Fibroblast of lung (primary cell): ENCODE measurements around the gene GSG1L. TPM values are rescaled to one million over a fixed set of nuclear protein-coding genes. Genes with fewer than 3 reads are reported as not detected.

Experiments used
- DNase-seq, 2 donors: peaks; one replicate each; pipeline versions ENCODE4 v3.0.0 to v3.0.0-alpha.2; 2010; ENCODE audit warnings: low read depth in 2 of 2
- H2AFZ ChIP-seq: 2 replicates; pipeline ENCODE4 v1.5.1; 2012; ENCODE audit warnings: low read length, control low read depth, inconsistent platforms
- H3K27ac ChIP-seq: 2 replicates; pipeline ENCODE4 v1.5.1; 2011; ENCODE audit warnings: low read length, control low read depth; ENCODE audit not compliant: insufficient read depth
- H3K27me3 ChIP-seq: 2 replicates; pipeline ENCODE4 v1.5.1; 2011; ENCODE audit warnings: mild to moderate bottlenecking, low read length; ENCODE audit not compliant: control insufficient read depth, insufficient read depth
- H3K36me3 ChIP-seq: 2 replicates; pipeline ENCODE4 v1.5.1; 2011; ENCODE audit warnings: low read length; ENCODE audit not compliant: control insufficient read depth, insufficient read depth
- H3K4me1 ChIP-seq: 2 replicates; pipeline ENCODE4 v1.5.1; 2011; ENCODE audit warnings: low read length; ENCODE audit not compliant: control insufficient read depth, insufficient read depth; ENCODE audit errors: extremely low read depth
- H3K4me2 ChIP-seq: 2 replicates; pipeline ENCODE4 v1.5.1; 2011; ENCODE audit warnings: low read length, control low read depth; ENCODE audit not compliant: insufficient read depth; ENCODE audit errors: extremely low read depth
- H3K4me3 ChIP-seq, 4 experiments: fragments of 200-600 bp in 1 of 4; sonication (generic) in 1 of 4; replicated peaks in 1 of 4; 2 replicates each; pipeline ENCODE4 v1.5.1; 2011 to 2016; ENCODE audit warnings: low read length in 4 of 4, low read depth in 3 of 4, mild to moderate bottlenecking in 3 of 4, control low read depth in 2 of 4, inconsistent platforms in 1 of 4, mixed read lengths in 1 of 4; ENCODE audit not compliant: insufficient read depth in 1 of 4; ENCODE audit errors: control extremely low read depth in 1 of 4
- H3K79me2 ChIP-seq: 2 replicates; pipeline ENCODE4 v1.5.1; 2012; ENCODE audit warnings: mild to moderate bottlenecking, low read length, inconsistent platforms; ENCODE audit not compliant: control insufficient read depth, insufficient read depth
- H3K9ac ChIP-seq: 2 replicates; pipeline ENCODE4 v1.5.1; 2011; ENCODE audit warnings: mild to moderate bottlenecking, low read length, control low read depth; ENCODE audit not compliant: insufficient read depth
- H3K9me3 ChIP-seq: 2 replicates; pipeline ENCODE4 v1.5.1; 2012; ENCODE audit warnings: low read depth, low read length; ENCODE audit not compliant: control insufficient read depth, insufficient read depth
- H4K20me1 ChIP-seq: 2 replicates; pipeline ENCODE4 v1.5.1; 2011; ENCODE audit warnings: low read length; ENCODE audit not compliant: control insufficient read depth, insufficient read depth; ENCODE audit errors: extremely low read depth
- CTCF ChIP-seq, 2 donors: IDR thresholded peaks in 1 of 2; conservative IDR thresholded peaks in 1 of 2; 1 replicate in 1 of 2; 2 replicates in 1 of 2; pipeline ENCODE4 v1.5.1; 2011 to 2012; ENCODE audit warnings: low read length in 2 of 2, control low read depth in 1 of 2, inconsistent platforms in 1 of 2, low read depth in 1 of 2, mild to moderate bottlenecking in 1 of 2
- EZH2 ChIP-seq: IDR thresholded peaks from 2 replicates; pipeline ENCODE4 v1.5.1; 2012; ENCODE audit warnings: low read length, control low read depth, mild to moderate bottlenecking; ENCODE audit errors: missing control alignments
- polyA plus RNA-seq, 2 donors: library from polyadenylated mRNA; depleted of rRNA in 1 of 2; stranded (reverse) in 1 of 2; unstranded in 1 of 2; fragments of >200 nt; gene quantifications; 2 replicates each; pipeline ENCODE4 v1.2.1, GENCODE V29; 2011 to 2012; ENCODE audit warnings: missing spikeins in 1 of 2
- total RNA-seq: library from RNA; depleted of rRNA; stranded (reverse); fragments of >200 nt; gene quantifications from 2 replicates; pipeline ENCODE4 v1.2.1, GENCODE V29; 2014

GSG1L gene
- total and polyA plus RNA-seq, 2 donors (not counting 1 experiment from before 2014, with no cell fraction given), result not detected

GRCh38 chr16:27890866-27891265, 172.6 kb downstream of the GSG1L start:
- H2AFZ ChIP-seq, result no peak overlapping the region
- no peaks in the 10 kb centered on the region for H3K27me3 ChIP-seq
- H3K9me3 ChIP-seq, result no peaks in the 10 kb centered on the region
- no peaks in the 10 kb centered on the region for H3K4me1 ChIP-seq
- no peak for DNase-seq
- no peak overlapping the region for H3K27ac ChIP-seq
- no peaks in the 10 kb centered on the region for H3K79me2 ChIP-seq
- no peaks in the 10 kb centered on the region for H3K36me3 ChIP-seq
- no peaks in the 10 kb centered on the region for H4K20me1 ChIP-seq
- H3K4me3 ChIP-seq, result no peak overlapping the region
- H3K9ac ChIP-seq, result no peak overlapping the region
- no peak overlapping the region for H3K4me2 ChIP-seq
- TF ChIP-seq EZH2 (no peak), CTCF (conservative IDR thresholded peaks at IDR 0.05 in 1 of 2, IDR thresholded peaks at IDR 0.05 in 1 of 2; ENCODE audit: low read depth in 1 of 2, low read length in 2 of 2) (no peak)

GRCh38 chr16:27890006-27890405, 173.5 kb downstream of the GSG1L start:
- Histone ChIP-seq H3K27me3 (no peaks in the 10 kb centered on the region), H3K9me3 (no peaks in the 10 kb centered on the region), H4K20me1 (no peaks in the 10 kb centered on the region), H3K79me2 (no peaks in the 10 kb centered on the region), H3K4me3 (no peak overlapping the region), H3K9ac (no peak overlapping the region), H3K27ac (no peak overlapping the region), H2AFZ (no peak overlapping the region), H3K4me1 (no peaks in the 10 kb centered on the region), H3K4me2 (no peak overlapping the region), H3K36me3 (no peaks in the 10 kb centered on the region)
- TF ChIP-seq CTCF (conservative IDR thresholded peaks at IDR 0.05 in 1 of 2, IDR thresholded peaks at IDR 0.05 in 1 of 2; ENCODE audit: low read depth in 1 of 2, low read length in 2 of 2) (no peak), EZH2 (no peak)
- DNase-seq, result no peak

GRCh38 chr16:27883576-27883975, 179.9 kb downstream of the GSG1L start:
- Histone ChIP-seq H3K79me2 (no peaks in the 10 kb centered on the region), H3K4me2 (no peak overlapping the region), H3K27ac (no peak overlapping the region), H4K20me1 (no peaks in the 10 kb centered on the region), H2AFZ (no peak overlapping the region), H3K9ac (no peak overlapping the region), H3K36me3 (no peaks in the 10 kb centered on the region), H3K4me3 (no peak overlapping the region), H3K4me1 (no peaks in the 10 kb centered on the region), H3K27me3 (no peaks in the 10 kb centered on the region), H3K9me3 (no peaks in the 10 kb centered on the region)
- DNase-seq, result no peak
- TF ChIP-seq CTCF (conservative IDR thresholded peaks at IDR 0.05 in 1 of 2, IDR thresholded peaks at IDR 0.05 in 1 of 2; ENCODE audit: low read depth in 1 of 2, low read length in 2 of 2) (no peak), EZH2 (no peak)
